ENCODE results near the gene THADA.

Gene THADA

GRCh38 chr2:43269074-43269572 lies 326.7 kb downstream of the THADA start:
- H3K4me3 ChIP-seq (ENCODE audit: low read depth, low read length), result peak overlapping the region; percentile 38
- TF ChIP-seq, protein P1, sequence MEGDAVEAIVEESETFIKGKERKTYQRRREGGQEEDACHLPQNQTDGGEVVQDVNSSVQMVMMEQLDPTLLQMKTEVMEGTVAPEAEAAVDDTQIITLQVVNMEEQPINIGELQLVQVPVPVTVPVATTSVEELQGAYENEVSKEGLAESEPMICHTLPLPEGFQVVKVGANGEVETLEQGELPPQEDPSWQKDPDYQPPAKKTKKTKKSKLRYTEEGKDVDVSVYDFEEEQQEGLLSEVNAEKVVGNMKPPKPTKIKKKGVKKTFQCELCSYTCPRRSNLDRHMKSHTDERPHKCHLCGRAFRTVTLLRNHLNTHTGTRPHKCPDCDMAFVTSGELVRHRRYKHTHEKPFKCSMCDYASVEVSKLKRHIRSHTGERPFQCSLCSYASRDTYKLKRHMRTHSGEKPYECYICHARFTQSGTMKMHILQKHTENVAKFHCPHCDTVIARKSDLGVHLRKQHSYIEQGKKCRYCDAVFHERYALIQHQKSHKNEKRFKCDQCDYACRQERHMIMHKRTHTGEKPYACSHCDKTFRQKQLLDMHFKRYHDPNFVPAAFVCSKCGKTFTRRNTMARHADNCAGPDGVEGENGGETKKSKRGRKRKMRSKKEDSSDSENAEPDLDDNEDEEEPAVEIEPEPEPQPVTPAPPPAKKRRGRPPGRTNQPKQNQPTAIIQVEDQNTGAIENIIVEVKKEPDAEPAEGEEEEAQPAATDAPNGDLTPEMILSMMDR (IDR thresholded peaks at IDR 0.05; ENCODE audit: low read depth, low read length), result 0 out of 2 replicates have a peak, but pooled peaks have one; percentile 13

- peak overlapping the region; percentile 38 for H3K4me3 ChIP-seq (ENCODE audit: low read depth, low read length)
- TF ChIP-seq, protein P1 (IDR thresholded peaks at IDR 0.05; ENCODE audit: low read depth, low read length), result no peak
Measured at GRCh38 chr2:43268066-43268953, 327.5 kb downstream of the THADA start.

GRCh38 chr2:43267381-43267780 lies 328.5 kb downstream of the THADA start:
- TF ChIP-seq, protein P1 (IDR thresholded peaks at IDR 0.05; ENCODE audit: low read depth, low read length), result no peak
- H3K4me3 ChIP-seq (ENCODE audit: low read depth, low read length), result no peak overlapping the region

- TF ChIP-seq, protein P1 (IDR thresholded peaks at IDR 0.05; ENCODE audit: low read depth, low read length), result no peak
- H3K4me3 ChIP-seq (ENCODE audit: low read depth, low read length), result no peak overlapping the region
Measured at GRCh38 chr2:43266711-43267111, 329.1 kb downstream of the THADA start.

- H3K4me3 ChIP-seq (ENCODE audit: low read depth, low read length), result no peak overlapping the region
- TF ChIP-seq, protein P1 (IDR thresholded peaks at IDR 0.05; ENCODE audit: low read depth, low read length), result no peak
Measured at GRCh38 chr2:43265421-43265820, 330.4 kb downstream of the THADA start.

DNA sequence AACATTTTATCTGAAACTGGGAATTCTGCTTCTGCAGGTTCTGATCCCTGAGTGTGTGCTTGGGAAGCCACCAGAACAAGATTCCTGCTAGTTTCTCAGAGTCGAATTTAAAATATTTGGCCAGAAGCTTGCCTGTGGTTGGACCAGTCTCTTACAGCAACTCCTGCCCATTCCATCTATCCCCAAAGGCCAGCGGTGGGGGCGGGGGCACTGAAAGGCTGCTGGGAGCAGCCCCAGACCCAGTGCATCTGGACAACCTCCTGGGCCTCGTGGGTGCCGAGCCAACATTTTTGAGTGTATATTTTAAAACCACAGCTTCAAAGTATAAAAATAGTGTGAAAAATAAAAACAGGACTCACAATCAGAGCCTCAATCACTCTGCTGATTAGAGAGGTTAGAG lies 330.8 kb downstream of the THADA start:
- TF ChIP-seq, protein P1 (IDR thresholded peaks at IDR 0.05; ENCODE audit: low read depth, low read length), result no peak
- H3K4me3 ChIP-seq (ENCODE audit: low read depth, low read length), result no peak overlapping the region

DNA sequence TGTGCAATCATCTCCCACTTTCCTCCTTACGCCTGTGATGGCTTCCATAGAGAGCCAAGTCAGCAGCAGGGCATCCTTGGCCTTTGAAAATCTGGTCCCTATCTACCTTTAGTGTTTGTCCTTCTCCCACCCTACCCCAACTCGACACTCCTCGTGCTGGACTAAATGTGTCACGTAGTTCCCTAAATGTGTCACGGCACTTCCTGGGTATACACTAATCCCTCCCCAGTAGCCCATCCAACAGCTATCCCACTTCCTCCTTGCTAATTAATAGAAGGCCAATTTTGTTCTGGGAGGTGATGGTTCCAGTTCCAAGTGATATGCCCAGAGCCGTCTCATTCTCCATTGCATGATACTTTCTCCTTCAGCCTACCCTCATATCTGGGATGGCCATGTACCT lies 332.9 kb downstream of the THADA start:
- TF ChIP-seq, protein P1 (IDR thresholded peaks at IDR 0.05; ENCODE audit: low read depth, low read length), result no peak
- H3K4me3 ChIP-seq (ENCODE audit: low read depth, low read length), result no peak overlapping the region
